ENCODE results near the gene KIF18B. TPM values are rescaled to one million over a fixed set of nuclear protein-coding genes. Genes with fewer than 3 reads are reported as not detected.
A peak's percentile ranks its signal among the peaks of the same experiment; 100 is the strongest.

The KIF18B gene
- total RNA-seq, 4 donors from 2014 or later: 0.30 to 0.66 TPM; not detected in 2

DNA sequence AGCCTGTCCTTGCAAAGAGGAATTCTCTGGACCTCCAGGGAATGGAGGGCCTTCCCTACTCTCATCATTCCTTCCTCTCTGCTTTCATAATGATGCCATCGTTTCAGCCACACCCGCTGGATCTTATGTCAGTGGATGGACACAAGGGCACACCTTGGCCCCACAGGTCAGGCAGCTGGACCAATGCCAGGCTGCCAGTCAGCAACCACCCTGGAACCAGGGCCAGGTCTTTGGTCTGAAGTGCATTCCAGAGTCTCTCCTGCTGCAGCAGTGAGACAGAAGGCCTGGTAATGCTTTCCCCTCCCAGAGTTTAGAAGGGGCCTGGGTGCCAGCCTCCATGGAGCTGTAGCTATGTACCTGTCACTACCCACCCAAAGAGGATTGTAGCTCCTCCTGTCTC lies 13.1 kb upstream of the KIF18B start:
- Histone ChIP-seq H3K36me3 (no peaks in the 10 kb centered on the region), H3K27ac (peak overlapping the region in 3 of 4 donors; percentile 15 to 74 (median 45)), H3K27me3 (peaks cover 0 to 58% of the 10 kb centered on the region in 2 donors), H3K4me3 (no peak overlapping the region), H3K4me1 (peaks cover 0 to 32% (median 13%) of the 10 kb centered on the region in 4 donors), H3K9me3 (no peaks in the 10 kb centered on the region)
- DNase-seq (ENCODE audit: low spot score in 2 of 2): no peak
- TF ChIP-seq EP300 (IDR thresholded peaks at IDR 0.05) (no peak), POLR2A (IDR thresholded peaks at IDR 0.05) (no peak), CTCF (IDR thresholded peaks at IDR 0.05) (no peak)
- WGBS, 2 donors: 61 to 64% methylated on average over 2 of the region's 2 CpGs

GRCh38 chr17:44959821-44960531 lies 12.4 kb upstream of the KIF18B start:
- Histone ChIP-seq H3K4me3 (peak overlapping the region in 1 of 4 donors; percentile 15), H3K4me1 (peaks cover 0 to 33% (median 13%) of the 10 kb centered on the region in 4 donors), H3K9me3 (no peaks in the 10 kb centered on the region), H3K36me3 (no peaks in the 10 kb centered on the region), H3K27me3 (peaks cover 0 to 51% of the 10 kb centered on the region in 2 donors), H3K27ac (peak overlapping the region; percentile 15 to 74 (median 32))
- WGBS, 2 donors: 12% methylated on average over 44 to 56 of the region's 56 CpGs
- DNase-seq (ENCODE audit: low spot score in 2 of 2): no peak
- peak in 1 of 2 donors; percentile 28 for TF ChIP-seq EP300 (IDR thresholded peaks at IDR 0.05)
- no peak for TF ChIP-seq CTCF (IDR thresholded peaks at IDR 0.05)
- no peak for TF ChIP-seq POLR2A (IDR thresholded peaks at IDR 0.05)

DNA sequence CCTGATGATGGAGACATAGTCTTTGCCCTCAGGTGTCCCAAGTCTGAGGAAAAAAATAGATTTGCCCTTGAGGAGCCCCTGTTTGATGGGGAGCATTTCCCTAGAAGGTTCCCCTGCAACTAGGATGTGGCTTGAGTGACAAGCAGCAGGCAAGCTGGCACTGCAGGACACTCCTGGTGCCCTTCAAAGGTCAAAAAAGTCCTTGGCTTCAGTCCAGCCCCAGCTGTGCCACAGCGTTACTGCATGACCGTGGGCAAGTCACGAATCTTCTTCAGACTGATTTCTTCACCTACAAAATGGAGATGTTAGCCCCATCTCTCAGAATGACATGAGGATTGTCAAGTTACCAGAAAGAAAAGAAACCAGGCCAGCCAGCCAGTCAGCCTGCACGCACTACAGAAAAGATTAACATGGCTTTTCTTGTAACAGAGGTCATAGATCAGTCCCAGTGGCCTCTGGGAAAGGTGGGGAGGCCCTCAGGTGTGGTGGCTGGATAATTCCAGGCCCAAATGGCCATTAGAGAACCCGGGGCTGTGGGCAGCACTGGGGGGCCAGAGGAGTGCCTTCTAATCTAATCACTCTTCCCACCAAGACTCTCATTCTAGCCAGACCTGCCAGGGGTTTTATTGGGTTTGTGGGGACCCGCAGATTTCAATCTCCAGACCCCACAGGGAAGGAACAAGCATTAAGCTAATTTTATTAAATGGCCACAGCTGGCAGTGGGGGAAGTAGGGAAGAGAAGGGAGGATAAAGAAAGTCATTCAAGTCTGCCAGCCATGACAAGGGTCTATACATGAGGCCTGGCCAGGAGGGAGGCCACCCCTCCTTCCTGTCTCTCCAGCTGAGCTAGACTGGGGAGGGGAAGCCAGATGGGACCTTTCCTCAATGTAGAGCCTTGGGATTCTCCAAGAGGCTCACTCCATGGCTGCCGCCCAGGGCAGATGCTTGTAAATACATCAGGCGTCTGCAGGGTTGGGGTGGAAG lies 9.7 kb upstream of the KIF18B start:
- peaks cover 0 to 33% (median 13%) of the 10 kb centered on the region in 4 donors for H3K4me1 ChIP-seq
- WGBS, 2 donors: 59% methylated on average over 8 of the region's 8 CpGs

DNA sequence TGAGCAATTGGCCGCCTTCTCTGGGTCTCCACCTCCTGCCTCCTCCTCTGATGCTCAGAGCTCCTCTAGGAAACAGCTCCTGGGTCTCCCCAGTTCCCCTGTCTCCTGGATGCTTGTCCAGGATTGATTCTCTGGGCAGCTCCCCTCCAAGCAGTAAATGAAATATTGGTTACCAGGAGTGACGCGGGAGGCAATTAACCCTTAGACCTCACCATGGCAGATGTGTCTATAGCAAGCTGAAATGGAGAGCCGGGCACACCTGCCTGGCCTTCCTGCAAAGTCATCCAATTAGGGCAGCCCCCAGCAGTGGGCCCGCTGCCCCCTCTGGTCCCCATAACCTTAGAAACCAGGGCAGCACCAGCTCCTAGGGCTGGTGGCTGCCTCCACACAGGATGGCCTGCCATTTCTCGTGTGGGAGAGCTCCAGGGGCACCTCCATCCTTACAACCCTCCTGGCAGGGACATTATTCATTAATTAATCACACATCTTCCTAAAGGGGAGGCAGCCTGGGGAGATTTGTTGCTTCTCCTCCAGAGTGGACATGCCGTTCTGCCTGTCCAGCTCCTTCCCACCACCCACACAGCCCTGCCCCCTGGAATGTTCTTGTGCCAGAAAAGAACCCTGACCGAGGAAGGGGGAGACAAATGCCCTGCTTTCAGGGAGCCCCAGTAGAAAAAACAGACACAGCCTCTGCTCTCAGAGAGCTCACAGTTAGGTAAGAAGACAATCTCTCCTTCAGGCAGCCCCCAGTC lies 8.3 kb upstream of the KIF18B start:
- H3K36me3 ChIP-seq: no peaks in the 10 kb centered on the region
- 39 to 60% methylated on average over 8 of the region's 8 CpGs for WGBS, 2 donors
- peaks cover 0 to 29% of the 10 kb centered on the region in 2 donors for H3K27me3 ChIP-seq
- TF ChIP-seq POLR2A (IDR thresholded peaks at IDR 0.05) (no peak), CTCF (IDR thresholded peaks at IDR 0.05) (no peak), EP300 (IDR thresholded peaks at IDR 0.05) (peak; percentile 36 to 72)
- H3K4me3 ChIP-seq: no peak overlapping the region
- DNase-seq (ENCODE audit: low spot score in 2 of 2): no peak
- peaks cover 0 to 31% (median 13%) of the 10 kb centered on the region in 4 donors for H3K4me1 ChIP-seq
- no peaks in the 10 kb centered on the region for H3K9me3 ChIP-seq
- peak overlapping the region in 2 of 4 donors; percentile 4 to 85 for H3K27ac ChIP-seq

More for the DNA sequence above, 9.7 kb upstream of the KIF18B start:
- Histone ChIP-seq H3K4me3 (no peak overlapping the region), H3K27ac (peak overlapping the region in 3 of 4 donors; percentile 52 to 85 (median 69)), H3K27me3 (peaks cover 0 to 37% of the 10 kb centered on the region in 2 donors), H3K36me3 (no peaks in the 10 kb centered on the region), H3K9me3 (no peaks in the 10 kb centered on the region)
- DNase-seq (ENCODE audit: low spot score in 2 of 2): no peak
- TF ChIP-seq EP300 (IDR thresholded peaks at IDR 0.05) (no peak), CTCF (IDR thresholded peaks at IDR 0.05) (no peak), POLR2A (IDR thresholded peaks at IDR 0.05) (no peak)

Measured in tibial nerve (tissue), 4 donors.